ENCODE measurements around the gene COL9A3. TPM values are rescaled to one million over a fixed set of nuclear protein-coding genes. Genes with fewer than 3 reads are reported as not detected.

The COL9A3 gene
- polyA plus RNA-seq, 3 donors, result 2.9 to 8.1 (median 5.1) TPM

DNA sequence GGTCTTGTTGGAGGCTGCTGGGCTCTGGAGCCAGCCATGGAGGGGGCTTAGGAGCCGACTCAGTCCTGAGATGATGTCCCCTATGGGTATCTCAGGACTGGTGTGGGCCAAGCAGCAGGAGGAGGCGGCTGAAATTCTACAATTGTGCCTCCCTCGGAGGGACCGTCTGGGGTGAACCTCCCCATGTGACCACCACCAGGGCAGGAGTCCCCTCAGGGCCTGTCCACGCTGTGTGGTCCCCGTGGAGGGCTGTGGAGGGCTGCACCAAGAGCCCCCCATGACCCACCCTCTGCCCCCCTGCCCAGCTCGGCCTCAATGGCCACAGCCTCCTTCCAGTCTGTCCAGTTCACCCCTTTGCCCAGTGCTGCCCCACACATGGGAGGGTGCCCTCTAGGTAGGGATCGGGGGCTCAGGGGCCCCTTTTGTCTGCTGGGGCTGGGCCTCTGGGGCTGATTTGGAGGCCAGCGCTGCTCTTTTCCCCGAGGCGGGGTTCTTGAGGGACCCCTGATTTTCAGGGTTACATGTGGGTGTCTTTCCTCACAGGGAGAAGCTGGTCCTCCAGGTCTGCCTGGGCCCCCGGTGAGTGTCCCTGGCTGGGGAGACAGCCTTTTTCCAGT is 1.2 kb downstream of the COL9A3 start:
- 63 to 70% (median 65%) methylated on average over 11 to 12 of the region's 12 CpGs for WGBS, 3 donors

DNA sequence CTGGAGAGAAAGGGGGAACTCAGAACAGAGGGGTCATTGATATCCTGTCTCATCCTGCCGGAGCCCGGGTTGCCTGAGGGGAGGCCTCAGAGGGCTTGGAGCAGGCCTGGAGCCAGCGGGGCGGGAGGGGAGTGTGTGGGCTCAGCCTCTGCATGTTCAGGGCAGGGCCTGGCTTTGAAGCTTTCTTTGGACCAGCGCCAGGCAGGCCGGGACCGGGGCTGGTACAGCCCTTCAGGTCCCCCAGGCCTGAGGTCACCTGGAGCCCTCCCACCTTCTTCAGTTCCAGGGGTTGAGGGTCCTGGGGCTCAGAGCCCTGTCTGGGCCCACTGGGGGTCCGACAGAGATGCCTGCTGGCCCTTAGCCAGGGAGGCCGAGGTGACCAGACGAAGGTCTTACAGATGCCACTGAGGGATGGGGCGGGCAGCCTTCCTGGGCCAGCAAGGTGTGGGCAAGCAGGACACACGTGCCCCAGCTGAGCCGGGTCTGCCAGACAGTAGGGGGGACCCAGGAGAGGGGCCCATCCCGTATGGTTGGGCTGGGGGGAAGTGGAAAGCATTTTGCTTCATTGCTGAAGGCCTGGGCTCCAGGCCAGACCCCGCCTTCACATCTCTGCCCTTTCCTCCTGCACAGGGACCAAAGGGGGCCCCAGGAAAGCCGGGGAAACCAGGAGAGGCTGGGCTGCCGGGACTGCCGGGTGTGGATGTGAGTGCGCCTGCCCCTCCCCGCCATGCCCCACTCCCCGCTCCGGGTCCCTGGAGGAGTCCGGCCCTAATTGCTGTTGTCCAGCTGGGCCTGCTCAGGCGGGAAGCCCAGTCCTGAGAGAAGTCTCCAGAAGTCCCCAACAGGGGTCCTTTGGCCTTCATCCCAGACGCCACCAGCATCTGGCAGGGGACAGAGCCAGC is 2.0 kb downstream of the COL9A3 start:
- no peak overlapping the region for H3K27ac ChIP-seq (ENCODE audit: low read depth, low read length)
- WGBS, 3 donors, result 9 to 20% (median 10%) methylated on average over 24 to 25 of the region's 25 CpGs

More for the DNA sequence above, 1.2 kb downstream of the COL9A3 start:
- no peak overlapping the region for H3K27ac ChIP-seq (ENCODE audit: low read depth, low read length)

DNA sequence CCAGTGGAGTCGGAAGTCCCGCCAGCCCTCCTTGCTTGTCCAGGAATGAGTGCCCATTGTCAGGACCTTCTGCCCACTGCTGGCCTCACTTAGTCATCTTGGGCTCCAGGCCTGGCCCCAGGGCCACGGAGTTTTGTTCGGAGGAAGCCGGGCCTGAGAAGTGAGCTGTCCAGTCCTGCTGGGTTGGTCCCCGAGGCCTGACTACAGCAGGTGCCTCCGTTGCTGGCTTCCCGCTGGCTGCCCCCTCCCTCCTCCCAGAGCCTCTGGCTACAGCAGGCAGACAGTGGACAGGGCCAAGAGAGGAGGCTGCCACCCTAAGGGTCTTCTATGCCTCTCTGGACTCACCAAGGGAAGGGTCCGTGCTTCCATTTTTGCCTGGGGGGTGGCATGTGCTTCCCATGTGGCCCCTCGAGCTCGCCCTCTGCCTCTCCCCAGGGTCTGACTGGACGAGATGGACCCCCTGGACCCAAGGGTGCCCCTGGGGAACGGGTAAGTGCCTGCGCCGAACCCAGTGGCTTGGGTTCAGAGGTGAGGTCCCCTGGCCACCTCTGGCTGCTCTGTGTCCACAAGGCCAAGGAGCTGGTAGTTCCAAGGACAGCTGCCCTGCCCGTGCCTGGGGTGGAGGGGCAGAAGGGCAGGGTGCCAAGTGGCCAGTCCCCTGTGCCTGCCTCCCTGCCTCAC is 2.8 kb downstream of the COL9A3 start:
- H3K27ac ChIP-seq (ENCODE audit: low read depth, low read length), result no peak overlapping the region
- WGBS, 3 donors, result 49 to 61% (median 52%) methylated on average over 16 of the region's 16 CpGs

DNA sequence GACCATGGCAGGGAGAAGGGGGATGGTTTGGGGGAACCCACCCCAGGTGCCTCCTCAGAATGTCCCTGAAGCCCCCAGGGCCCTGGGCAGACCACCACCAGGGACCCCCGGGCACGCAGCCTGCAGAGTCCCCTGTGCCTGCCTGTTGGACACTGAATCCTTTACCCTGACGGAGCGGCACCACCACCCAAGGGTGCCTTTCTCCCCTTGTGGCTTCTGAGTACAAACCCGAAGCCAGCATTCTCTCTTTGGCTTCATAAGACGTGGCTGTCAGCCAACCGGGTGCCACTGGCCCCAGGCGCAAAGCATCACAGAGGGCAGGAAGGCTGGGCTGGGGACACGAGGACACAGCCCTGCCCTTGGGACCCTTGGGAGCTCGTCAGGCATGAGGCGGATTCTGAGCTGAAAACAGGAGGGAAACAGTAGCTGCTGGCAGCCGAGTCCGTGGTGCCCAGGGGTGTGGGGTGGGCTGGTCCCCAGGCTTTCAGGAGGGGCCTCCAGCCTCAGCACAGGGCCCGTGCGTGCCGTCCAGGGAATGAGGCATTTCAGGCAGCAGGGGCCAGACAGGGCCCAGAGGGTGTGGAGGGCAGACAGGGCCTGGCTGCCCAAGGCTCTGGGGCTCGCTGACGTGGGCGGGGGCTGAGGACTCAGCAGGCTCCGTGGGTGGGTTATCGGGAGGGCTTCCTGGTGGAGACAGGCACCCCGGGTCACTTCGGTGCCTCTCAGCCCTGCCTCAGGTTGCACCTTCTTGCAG is 3.5 kb downstream of the COL9A3 start:
- 72 to 77% (median 77%) methylated on average over 22 to 23 of the region's 23 CpGs for whole genome bisulfite sequencing, 3 donors
- H3K27ac ChIP-seq (ENCODE audit: low read depth, low read length), result no peak overlapping the region

DNA sequence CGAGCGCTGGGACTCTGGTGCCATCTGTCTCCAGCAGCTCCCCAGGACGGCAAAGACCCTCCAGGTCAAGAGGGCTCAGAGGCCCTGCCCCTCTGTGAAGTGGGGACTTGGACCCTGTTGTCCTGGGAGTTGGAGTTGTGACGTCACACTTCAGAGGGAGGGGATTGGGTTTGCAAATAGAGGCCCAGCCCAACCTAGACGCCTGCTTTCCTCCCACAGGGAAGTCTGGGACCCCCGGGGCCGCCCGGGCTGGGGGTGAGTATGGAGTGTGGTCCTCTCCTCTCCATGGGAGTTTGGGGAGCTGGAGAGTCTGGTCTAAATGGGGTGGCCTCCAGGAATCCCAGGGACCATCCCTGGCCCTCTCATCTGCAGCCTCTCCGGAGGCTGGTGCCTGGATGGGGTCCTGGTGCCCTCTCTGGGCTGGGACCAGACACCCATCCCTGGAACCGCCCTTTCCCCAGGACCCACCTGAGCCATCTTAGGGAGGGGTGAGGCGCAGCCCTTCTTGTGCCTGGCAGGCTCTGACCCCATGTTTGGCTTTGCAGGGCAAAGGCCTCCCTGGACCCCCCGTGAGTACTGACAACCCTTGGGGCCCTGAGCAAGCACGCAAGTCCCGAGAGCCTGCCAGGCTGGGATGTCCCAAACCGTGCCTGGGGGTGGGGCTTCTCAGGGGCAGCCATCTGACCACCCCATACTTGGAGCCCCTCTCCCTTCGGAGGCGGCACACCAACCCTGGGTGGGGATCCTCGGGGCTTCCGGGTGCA is 4.3 kb downstream of the COL9A3 start:
- 77 to 88% (median 88%) methylated on average over 18 to 19 of the region's 19 CpGs for WGBS, 3 donors
- H3K27ac ChIP-seq (ENCODE audit: low read depth, low read length), result no peak overlapping the region

DNA sequence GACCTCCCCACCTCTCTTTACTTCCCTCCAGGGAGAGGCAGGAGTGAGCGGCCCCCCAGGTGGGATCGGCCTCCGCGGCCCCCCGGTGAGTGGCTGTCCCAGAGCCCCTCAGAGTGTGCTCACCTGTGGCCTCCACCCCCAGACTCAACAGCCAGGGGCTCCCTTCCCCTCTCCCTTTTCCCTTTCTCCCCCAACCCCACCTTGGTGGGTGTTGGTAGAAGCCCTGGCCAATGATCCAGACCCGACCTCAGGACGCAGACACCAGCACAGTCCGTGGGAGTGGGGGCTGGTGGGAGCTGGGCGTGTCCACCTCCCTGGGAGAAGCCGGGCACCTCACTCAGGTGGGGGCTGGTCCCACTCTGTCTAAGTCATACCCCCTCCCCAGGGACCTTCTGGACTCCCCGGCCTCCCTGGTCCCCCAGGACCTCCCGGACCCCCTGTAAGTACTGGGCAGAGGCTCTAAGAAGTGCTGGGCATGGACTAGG is 4.9 kb downstream of the COL9A3 start:
- 83 to 95% (median 91%) methylated on average over 6 to 12 of the region's 12 CpGs for WGBS, 3 donors
- no peak overlapping the region for H3K27ac ChIP-seq (ENCODE audit: low read depth, low read length)

DNA sequence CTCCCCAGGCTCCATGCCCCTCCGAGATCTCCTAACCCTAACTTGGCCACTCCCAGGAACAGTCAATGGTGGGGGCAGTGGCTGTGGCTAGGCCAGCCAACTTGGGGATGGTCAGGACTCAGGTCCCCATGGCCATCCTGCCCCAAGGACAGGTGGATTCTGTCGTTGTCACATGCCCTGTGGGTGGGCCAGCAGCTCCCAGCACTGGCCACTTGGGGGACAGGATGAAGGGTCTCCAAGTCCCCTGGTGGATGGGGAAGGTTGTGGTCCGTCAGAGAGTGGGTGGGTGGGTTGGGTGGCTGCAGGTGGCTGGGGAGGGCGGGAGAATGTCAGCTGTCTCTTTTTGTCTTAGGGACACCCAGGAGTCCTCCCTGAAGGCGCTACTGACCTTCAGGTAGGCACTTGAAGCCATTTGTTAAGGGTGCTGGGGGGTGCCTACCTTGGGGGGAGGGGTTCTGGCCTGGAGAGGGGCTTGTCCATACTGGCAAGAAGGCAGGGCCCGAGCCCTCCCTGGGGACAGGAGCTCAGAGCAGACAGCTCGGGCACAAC is 5.5 kb downstream of the COL9A3 start:
- 71 to 81% (median 80%) methylated on average over 7 of the region's 7 CpGs for WGBS, 3 donors
- no peak overlapping the region for H3K27ac ChIP-seq (ENCODE audit: low read depth, low read length)

DNA sequence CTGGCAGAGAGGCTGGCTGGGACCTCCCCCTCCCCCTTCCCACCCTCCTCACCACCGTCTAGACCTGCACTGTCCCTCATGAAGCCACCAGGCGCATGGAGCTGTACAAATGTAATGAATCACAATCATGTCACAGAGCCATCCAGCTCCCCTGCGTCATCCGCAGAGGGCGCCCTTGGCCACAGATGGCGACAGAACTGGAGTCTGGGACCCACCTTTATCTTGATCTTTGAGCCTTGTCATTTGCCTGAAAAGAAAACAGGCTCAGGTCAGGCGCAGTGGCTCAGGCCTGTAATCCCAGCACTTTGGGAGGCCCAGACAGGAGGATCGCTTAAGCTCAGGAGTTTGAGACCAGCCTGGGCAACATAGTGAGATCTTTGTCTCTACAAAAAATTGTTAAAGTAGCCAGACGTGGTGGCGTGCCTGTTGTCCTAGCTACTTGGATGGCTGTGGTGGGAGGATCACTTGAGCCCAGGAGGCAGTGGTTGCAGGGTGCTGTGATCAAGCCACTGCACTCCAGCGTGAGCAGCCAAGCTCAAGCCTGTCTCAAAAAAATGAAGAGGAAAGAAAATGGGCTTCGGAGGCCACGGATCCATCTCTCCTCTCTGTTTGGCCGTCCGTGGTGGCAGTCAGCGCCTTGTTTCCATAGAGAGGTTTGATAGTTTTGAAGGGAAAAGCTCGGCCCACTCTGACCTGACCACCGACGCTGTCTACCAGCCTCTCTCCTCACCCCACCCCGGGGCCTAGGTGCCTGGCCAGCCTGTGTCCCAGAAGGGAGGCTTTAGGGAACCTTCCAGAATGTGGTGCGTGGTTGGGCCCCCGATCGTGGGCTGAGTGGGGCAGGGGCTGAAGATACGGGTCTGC is 6.2 kb downstream of the COL9A3 start:
- WGBS, 3 donors, result 80 to 87% (median 85%) methylated on average over 23 to 24 of the region's 24 CpGs
- no peak overlapping the region for H3K27ac ChIP-seq (ENCODE audit: low read depth, low read length)

DNA sequence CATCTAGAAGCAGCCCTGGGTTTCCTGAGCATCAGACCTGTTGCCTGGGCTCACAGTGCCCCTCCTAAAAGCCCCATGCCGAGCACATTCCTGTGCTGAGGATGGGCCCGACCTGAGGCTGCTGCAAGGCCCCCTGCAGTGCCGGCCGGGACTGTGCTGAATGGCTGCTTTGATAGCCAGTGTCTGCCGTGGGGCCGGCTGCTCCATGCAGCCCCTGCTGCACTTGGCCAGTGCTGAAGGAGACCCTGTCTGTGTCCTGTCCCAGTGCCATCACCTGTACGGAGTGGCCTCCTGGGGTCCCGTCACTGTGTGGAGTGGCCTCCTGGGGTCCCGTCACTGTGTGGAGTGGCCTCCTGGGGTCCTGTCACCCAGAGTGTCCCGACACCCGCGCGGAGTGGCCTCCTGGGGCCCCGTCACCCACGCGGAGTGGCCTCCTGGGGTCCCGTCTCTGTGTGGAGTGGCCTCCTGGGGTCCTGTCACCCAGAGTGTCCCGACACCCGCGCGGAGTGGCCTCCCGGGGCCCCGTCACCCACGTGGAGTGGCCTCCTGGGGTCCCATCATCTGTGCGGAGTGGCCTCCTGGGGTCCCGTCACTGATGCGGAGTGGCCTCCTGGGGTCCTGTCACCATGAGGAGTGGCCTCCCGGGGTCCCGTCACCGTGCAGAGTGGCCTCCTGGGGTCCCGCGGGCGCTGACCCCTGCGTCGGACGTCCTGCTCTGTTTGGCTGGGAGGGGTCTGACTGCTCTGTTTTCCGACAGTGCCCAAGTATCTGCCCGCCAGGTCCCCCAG is 7.0 kb downstream of the COL9A3 start:
- no peak overlapping the region for H3K27ac ChIP-seq (ENCODE audit: low read depth, low read length)
- 72 to 91% (median 89%) methylated on average over 38 of the region's 38 CpGs for WGBS, 3 donors

DNA sequence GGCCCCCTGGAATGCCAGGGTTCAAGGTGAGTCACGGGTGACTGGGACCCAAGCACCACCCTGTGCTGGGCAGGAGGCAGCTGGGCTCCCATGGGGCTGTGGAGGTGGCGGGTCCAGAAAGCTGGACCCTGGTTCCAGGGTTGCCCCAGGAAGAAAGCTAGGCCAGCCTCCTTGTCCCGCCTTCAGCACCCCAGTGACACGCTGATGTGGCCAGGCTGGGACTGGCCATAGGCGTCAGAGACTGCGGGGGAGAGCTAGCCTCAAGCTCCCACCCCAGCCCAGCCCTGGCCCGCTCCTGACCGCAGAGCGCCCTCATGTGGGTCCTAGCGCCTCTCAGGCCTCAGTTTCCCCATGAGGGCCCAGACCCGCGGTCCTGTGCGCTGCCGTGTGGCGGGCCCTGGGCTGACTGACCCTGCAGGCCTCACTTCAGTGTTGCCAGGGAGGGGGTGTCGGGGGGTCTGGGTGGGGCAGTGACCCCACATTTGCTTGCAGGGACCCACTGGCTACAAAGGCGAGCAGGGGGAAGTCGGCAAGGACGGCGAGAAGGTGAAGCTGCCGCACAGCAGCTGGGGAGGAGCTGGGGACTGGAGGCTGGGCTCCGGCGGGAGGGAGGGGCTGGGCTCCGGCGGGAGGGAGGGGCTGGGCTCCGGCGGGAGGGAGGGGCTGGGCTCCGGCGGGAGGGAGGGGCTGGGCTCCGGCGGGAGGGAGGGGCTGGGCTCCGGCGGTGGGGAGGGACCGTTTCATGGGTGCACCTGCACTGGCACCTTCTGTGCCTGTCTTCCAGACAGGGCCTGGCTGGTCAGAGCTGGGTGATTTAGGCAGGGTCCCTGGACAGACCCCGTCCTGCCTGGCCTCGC is 7.9 kb downstream of the COL9A3 start:
- WGBS, 3 donors, result 19 to 38% (median 29%) methylated on average over 25 to 35 of the region's 36 CpGs
- H3K27ac ChIP-seq (ENCODE audit: low read depth, low read length), result no peak overlapping the region

DNA sequence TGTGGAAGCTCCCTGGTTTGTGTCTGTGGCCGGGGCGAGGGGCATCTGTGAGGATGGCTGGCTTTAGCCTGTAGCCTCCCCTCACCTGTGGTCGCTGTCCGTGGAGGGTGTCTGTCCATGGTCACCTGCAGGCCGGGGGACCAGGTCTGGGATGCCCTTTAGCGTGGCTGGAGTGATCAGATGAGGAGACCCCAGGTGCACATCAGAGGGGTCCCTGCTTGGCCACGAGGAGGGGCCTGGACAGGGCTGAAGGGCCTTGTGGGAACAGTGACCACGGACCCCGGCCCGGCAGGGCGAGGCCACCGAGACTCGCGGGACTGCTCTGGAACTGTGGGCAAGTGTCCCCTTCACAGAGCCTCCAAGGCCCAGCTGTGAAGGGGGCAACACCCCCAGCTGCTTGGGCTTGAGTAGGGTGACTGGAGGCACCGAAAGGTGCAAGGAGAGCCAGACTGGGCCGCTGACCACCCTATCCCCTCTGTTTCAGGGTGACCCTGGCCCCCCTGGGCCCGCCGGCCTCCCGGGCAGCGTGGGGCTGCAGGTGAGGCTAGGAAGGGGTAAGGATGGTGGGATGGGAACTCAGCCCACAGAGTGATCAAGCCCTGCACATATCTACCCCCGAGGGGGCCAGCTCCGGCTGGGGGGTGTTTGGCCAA is 8.6 kb downstream of the COL9A3 start:
- H3K27ac ChIP-seq (ENCODE audit: low read depth, low read length), result no peak overlapping the region
- 74 to 86% (median 80%) methylated on average over 20 to 22 of the region's 22 CpGs for WGBS, 3 donors

DNA sequence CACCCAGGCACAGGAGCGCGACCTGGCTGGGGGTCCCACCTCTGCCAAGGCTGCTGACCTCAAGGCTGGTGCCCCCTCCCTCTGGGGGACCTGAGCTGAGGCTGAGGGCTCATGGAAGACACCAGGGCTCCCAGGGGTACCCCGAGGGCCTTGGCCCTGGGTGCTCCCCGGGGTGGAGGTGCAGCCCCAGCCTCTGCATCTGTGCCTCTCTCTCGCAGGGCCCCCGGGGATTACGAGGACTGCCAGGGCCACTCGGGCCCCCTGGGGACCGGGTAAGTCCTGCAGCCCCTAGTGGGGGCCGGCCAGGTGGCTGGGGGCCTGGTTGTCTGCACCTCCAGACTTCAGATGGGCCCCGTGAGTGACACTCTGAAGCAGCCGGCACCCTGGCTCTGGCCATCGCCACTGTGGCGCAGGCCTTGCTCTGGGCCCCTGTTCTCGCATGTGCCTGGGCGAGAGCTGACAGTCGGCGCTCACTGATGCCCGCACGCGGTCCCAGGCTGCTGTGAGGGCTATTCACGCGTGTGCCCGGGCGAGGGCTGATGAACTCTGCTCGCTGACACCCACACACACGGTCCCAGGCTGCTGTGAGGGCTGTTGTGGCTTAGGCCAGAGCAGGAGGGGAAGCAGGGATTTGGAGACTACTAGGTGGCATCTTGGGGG is 9.3 kb downstream of the COL9A3 start:
- no peak overlapping the region for H3K27ac ChIP-seq (ENCODE audit: low read depth, low read length)
- WGBS, 3 donors, result 78 to 85% (median 82%) methylated on average over 27 of the region's 27 CpGs

DNA sequence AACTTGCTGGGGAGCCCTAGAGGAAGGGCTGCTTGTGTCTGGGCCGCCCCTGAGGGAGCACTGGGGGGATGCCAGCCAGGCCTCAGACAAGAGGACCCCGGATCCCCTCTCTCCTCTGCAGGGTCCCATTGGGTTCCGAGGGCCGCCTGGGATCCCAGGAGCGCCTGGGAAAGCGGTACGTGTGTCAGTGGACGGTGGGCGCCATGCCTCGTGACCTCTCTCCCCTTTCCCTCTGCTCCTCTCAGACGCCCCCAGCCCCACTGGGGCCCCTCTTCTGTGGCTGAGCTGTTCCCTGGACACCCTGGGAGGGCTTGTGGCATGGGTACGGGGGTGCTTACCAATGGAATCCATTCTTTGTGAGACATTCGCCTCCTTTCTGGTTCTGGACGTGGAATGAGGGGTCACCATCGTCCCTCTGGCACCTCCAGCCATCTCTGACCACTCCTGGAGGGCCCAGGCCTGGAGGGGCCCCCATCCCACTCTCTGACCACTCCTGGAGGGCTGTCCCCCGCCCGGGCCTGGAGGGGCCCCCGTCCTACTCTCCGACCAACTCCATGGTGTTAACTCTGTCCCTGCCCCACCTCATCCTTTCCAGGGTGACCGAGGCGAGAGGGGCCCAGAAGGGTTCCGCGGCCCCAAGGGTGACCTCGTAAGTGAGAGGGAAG is 9.9 kb downstream of the COL9A3 start:
- no peak overlapping the region for H3K27ac ChIP-seq (ENCODE audit: low read depth, low read length)
- WGBS, 3 donors, result 86 to 92% (median 90%) methylated on average over 20 to 24 of the region's 24 CpGs

Data from adipose tissue (tissue), 3 donors.